ENCODE measurements around the gene TEX36. TPM values are rescaled to one million over a fixed set of nuclear protein-coding genes. Genes with fewer than 3 reads are reported as not detected.

TEX36 gene
- total RNA-seq, 2 experiments from 2014 or later, result not detected

DNA sequence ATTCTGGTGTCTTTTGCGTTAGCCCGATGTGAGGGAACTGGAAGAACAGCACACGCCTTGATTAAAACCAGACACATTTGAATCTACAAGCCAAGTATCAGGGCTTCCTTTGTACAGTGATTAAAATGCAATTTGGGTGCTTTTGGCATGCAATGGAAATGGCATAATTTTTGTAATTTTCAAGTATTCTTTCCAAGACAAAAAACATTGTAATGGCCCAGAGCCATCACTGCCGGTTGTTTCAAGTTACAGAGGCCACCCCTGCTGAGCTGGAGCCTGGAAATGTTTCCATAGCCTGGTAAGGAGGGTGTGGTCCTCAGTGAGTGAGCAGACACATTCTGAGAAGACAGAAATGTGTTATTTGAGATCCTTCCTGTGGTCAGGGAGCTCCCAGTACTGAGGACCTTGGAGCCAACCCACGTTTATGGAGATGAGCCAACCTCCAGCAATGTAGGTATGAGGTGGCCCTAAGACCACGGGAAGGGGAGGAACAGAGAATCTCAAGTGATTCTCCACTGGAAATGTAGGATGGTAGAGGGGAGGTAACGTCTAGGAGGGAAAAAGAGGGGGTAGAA, 20.9 kb downstream of the TEX36 start:
- no peak overlapping the region for H3K27ac ChIP-seq (ENCODE audit: low read depth in 1 of 2, low read length in 2 of 2)
- H3K4me3 Mint-ChIP-seq, result no peak overlapping the region
- H3K4me3 ChIP-seq (ENCODE audit: low read length), result no peak overlapping the region
- intact Hi-C loops (cut with DNase I, micrococcal nuclease), result no loop called here
- no peaks in the 10 kb centered on the region for H3K36me3 Mint-ChIP-seq (ENCODE audit: low read depth)
- ChIA-PET POLR2A (no interaction called here), CTCF (no interaction called here)
- H3K27me3 Mint-ChIP-seq, result peaks cover 15% of the 10 kb centered on the region
- H3K9me3 Mint-ChIP-seq, result peaks cover 2% of the 10 kb centered on the region
- H3K4me1 ChIP-seq (ENCODE audit: insufficient read depth, low read length), result no peaks in the 10 kb centered on the region
- no peak overlapping the region for H3K27ac Mint-ChIP-seq
- DNase-seq (no peak), ATAC-seq (ENCODE audit: poor library complexity) (no peak)
- no peaks in the 10 kb centered on the region for H3K27me3 ChIP-seq (ENCODE audit: control insufficient read depth in 1 of 2, insufficient read depth in 2 of 2, low read length in 2 of 2)
- no peaks in the 10 kb centered on the region for H3K4me1 Mint-ChIP-seq (ENCODE audit: low read depth)
- TF ChIP-seq CTCF (IDR thresholded peaks at IDR 0.05), result no peak
- H3K9me3 ChIP-seq (ENCODE audit: control insufficient read depth in 1 of 2, insufficient read depth in 1 of 2, low read length in 2 of 2), result peaks cover 0 to 6% of the 10 kb centered on the region in 2 experiments
- no peaks in the 10 kb centered on the region for H3K36me3 ChIP-seq (ENCODE audit: insufficient read depth, low read length)

DNA sequence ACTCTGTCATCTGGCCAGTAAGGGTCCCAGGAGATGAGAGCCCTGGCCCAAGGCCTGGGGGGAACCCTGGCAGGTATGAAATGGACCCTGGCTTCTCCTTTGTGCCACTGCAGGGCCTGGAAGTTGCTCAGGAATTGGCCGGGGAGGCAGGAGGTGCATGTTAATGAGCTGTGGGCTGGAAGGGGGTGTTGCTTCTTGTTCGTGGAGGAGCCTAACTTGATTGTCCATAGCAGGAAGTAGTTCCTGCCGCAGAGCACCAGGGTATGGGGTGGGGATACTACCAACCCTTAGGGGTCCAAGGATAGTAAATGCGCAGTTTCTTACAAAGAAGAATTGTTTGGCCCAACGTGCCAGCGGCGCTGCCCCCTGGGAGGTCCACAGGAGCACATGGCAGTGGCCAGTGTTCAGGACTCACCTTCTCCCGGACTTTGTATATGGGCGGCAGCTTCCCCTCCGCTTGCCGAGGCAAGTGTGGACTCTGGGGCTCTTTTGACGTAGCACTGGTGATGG, 21.5 kb downstream of the TEX36 start:
- no peak for DNase-seq
- intact Hi-C loops (cut with DNase I, micrococcal nuclease), result no loop called here
- no peaks in the 10 kb centered on the region for H3K4me1 ChIP-seq (ENCODE audit: insufficient read depth, low read length)
- H3K27me3 Mint-ChIP-seq, result peaks cover 19% of the 10 kb centered on the region
- no peak overlapping the region for H3K27ac Mint-ChIP-seq
- no peaks in the 10 kb centered on the region for H3K36me3 Mint-ChIP-seq (ENCODE audit: low read depth)
- H3K4me1 Mint-ChIP-seq (ENCODE audit: low read depth), result no peaks in the 10 kb centered on the region
- H3K9me3 Mint-ChIP-seq, result peaks cover 2% of the 10 kb centered on the region
- H3K27me3 ChIP-seq (ENCODE audit: control insufficient read depth in 1 of 2, insufficient read depth in 2 of 2, low read length in 2 of 2), result peaks cover 0 to 3% of the 10 kb centered on the region in 2 experiments
- ATAC-seq (ENCODE audit: poor library complexity), result no peak
- H3K4me3 ChIP-seq (ENCODE audit: low read length), result no peak overlapping the region
- H3K4me3 Mint-ChIP-seq, result no peak overlapping the region
- peaks cover 0 to under 1% of the 10 kb centered on the region in 2 experiments for H3K9me3 ChIP-seq (ENCODE audit: control insufficient read depth in 1 of 2, insufficient read depth in 1 of 2, low read length in 2 of 2)
- H3K36me3 ChIP-seq (ENCODE audit: insufficient read depth, low read length), result no peaks in the 10 kb centered on the region
- TF ChIP-seq CTCF (IDR thresholded peaks at IDR 0.05), result no peak
- no peak overlapping the region for H3K27ac ChIP-seq (ENCODE audit: low read depth in 1 of 2, low read length in 2 of 2)
- CTCF ChIA-PET, result no interaction called here
- POLR2A ChIA-PET, result no interaction called here

DNA sequence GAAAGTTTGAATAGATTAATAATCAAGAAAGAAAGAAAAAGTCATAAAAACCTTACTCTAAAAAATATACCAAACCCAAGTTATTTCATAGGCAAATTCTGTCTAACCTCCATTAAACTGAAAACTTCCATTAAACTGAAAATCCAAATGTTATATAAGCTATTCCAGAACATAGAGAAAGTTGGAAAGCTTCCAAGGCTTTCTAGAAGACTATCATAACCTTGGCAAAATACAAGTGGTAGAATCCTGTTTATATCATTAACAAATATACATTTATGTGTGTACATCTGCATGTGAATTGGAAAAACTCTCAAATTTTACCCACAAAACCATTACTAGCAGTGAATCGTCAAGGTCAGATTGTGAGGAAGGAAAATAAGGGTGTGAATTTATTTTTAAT, 23.9 kb downstream of the TEX36 start:
- Histone ChIP-seq H3K4me1 (ENCODE audit: insufficient read depth, low read length) (no peaks in the 10 kb centered on the region), H3K9me3 (ENCODE audit: control insufficient read depth in 1 of 2, insufficient read depth in 1 of 2, low read length in 2 of 2) (no peaks in the 10 kb centered on the region), H3K27me3 (ENCODE audit: control insufficient read depth in 1 of 2, insufficient read depth in 2 of 2, low read length in 2 of 2) (peaks cover 0 to 3% of the 10 kb centered on the region in 2 experiments), H3K27ac (ENCODE audit: low read depth in 1 of 2, low read length in 2 of 2) (no peak overlapping the region), H3K4me3 (ENCODE audit: low read length) (no peak overlapping the region), H3K36me3 (ENCODE audit: insufficient read depth, low read length) (no peaks in the 10 kb centered on the region)
- H3K27me3 Mint-ChIP-seq, result peaks cover 14% of the 10 kb centered on the region
- no peak for TF ChIP-seq CTCF (IDR thresholded peaks at IDR 0.05)
- no peak overlapping the region for H3K27ac Mint-ChIP-seq
- no peaks in the 10 kb centered on the region for H3K4me1 Mint-ChIP-seq (ENCODE audit: low read depth)
- peaks cover 2% of the 10 kb centered on the region for H3K9me3 Mint-ChIP-seq
- no peak overlapping the region for H3K4me3 Mint-ChIP-seq
- no peaks in the 10 kb centered on the region for H3K36me3 Mint-ChIP-seq (ENCODE audit: low read depth)
- ChIA-PET POLR2A (no interaction called here), CTCF (no interaction called here)
- ATAC-seq (ENCODE audit: poor library complexity), result no peak
- intact Hi-C loops (cut with DNase I, micrococcal nuclease), result no loop called here
- no peak for DNase-seq

All from CD4-positive, alpha-beta T cell (primary cell).